Measurements from ENCODE around the gene SMAD3.

The SMAD3 gene

DNA sequence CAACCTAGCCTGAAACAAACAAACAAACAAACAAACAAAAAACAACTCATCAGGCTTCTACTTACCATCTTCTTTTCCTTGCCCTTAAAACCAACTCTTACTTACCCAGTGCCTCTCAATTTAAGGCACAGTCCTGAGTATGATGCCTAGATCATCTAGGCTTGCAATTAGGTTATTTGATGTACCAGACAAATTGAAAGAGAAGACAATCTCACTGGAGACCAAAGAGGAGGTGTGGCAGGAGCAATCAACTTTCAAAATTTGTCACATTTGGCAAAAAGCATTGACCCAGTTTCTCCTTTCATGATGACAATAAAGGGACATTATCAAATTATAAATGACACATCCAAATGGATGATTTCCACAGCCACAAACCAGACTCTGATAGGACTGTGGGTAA lies 153.0 kb downstream of the SMAD3 start:
- TF ChIP-seq, protein P1, sequence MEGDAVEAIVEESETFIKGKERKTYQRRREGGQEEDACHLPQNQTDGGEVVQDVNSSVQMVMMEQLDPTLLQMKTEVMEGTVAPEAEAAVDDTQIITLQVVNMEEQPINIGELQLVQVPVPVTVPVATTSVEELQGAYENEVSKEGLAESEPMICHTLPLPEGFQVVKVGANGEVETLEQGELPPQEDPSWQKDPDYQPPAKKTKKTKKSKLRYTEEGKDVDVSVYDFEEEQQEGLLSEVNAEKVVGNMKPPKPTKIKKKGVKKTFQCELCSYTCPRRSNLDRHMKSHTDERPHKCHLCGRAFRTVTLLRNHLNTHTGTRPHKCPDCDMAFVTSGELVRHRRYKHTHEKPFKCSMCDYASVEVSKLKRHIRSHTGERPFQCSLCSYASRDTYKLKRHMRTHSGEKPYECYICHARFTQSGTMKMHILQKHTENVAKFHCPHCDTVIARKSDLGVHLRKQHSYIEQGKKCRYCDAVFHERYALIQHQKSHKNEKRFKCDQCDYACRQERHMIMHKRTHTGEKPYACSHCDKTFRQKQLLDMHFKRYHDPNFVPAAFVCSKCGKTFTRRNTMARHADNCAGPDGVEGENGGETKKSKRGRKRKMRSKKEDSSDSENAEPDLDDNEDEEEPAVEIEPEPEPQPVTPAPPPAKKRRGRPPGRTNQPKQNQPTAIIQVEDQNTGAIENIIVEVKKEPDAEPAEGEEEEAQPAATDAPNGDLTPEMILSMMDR (IDR thresholded peaks at IDR 0.05; ENCODE audit: low read depth, low read length, missing control alignments), result no peak
- no peak overlapping the region for H3K4me3 ChIP-seq (ENCODE audit: low read depth, low read length)
- in situ Hi-C loops (cut with HindIII; ENCODE audit: low sequenced_read_pairs), result no loop called here
- no peak for DNase-seq (ENCODE audit: low read depth)

DNA sequence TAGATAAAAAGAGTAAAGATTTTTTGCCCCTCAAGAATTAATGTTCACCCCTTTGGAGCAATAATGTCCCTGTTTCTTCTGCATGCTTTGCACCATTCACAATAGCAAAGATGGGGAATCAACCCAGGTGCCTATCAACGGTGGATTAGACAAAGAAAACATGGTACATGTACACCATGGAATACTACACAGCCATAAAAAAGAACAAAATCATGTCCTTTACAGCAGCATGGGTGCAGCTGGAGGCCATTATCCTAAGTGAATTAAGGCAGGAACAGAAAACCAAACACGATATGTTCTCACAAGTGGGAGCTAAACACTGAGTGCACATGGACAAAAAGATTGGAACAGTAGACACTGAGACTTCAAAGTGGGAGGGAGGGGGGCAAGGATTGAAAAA lies 153.9 kb downstream of the SMAD3 start:
- TF ChIP-seq, protein P1 (IDR thresholded peaks at IDR 0.05; ENCODE audit: low read depth, low read length, missing control alignments), result no peak
- no peak for DNase-seq (ENCODE audit: low read depth)
- no peak overlapping the region for H3K4me3 ChIP-seq (ENCODE audit: low read depth, low read length)
- in situ Hi-C loops (cut with HindIII; ENCODE audit: low sequenced_read_pairs), result no loop called here

DNA sequence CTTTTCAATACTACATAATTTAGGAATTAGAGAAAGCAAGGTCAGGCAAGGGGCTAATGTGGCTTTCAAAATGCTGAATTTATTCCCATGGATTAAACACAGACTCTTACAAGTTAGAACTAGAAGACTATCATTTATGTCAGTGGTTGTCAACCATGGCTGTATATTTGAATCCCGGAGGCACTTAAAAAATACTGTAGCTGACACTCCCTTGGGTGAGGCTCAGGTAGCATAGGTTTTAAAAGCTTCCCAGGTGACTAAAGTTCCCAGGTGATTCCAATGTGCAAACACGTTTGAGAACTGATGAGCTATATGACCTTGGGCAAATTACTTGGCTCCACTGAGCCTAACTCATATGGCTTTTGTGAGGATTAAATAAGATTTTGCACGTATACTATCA lies 159.5 kb downstream of the SMAD3 start:
- in situ Hi-C loops (cut with HindIII; ENCODE audit: low sequenced_read_pairs), result no loop called here
- H3K4me3 ChIP-seq (ENCODE audit: low read depth, low read length), result no peak overlapping the region
- DNase-seq (ENCODE audit: low read depth), result no peak
- TF ChIP-seq, protein P1 (IDR thresholded peaks at IDR 0.05; ENCODE audit: low read depth, low read length, missing control alignments), result no peak

DNA sequence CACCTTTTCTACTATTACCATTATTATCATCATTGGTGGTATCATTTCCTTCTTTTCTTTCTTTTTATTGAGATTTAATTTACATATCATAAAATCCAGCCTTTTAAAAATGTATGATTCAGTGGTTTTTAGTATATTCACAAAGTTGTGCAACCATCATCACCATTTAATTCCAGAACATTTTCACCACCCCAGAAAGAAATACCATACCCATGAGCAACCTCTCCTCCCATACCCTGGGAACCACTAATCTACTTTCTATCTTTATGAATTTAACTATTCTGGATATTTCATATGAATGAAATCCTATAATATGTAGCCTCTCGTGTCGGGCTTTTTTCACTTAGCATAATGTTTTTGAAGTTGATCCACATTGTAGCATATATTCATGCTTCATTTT lies 159.9 kb downstream of the SMAD3 start:
- no peak overlapping the region for H3K4me3 ChIP-seq (ENCODE audit: low read depth, low read length)
- in situ Hi-C loops (cut with HindIII; ENCODE audit: low sequenced_read_pairs), result no loop called here
- TF ChIP-seq, protein P1 (IDR thresholded peaks at IDR 0.05; ENCODE audit: low read depth, low read length, missing control alignments), result no peak
- DNase-seq (ENCODE audit: low read depth), result no peak

DNA sequence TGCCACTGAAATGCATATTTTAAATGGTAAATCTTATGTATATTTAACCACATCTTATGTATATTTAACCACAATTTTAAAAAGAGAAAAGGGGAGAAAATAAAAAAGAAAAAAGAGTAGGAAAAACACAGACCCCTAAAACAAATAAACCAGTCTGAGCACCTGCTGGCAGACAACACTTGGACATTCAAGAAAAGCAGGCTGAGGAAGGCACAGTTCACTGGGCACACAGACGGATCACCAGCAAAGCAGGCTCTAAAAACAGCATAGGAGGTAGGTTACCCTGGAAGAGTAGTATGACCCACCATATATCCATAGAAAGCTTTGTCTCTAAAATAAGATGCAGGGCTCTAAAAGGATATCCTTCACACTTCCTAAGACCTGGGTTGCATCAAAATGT lies 162.0 kb downstream of the SMAD3 start:
- TF ChIP-seq, protein P1 (IDR thresholded peaks at IDR 0.05; ENCODE audit: low read depth, low read length, missing control alignments), result no peak
- in situ Hi-C loops (cut with HindIII; ENCODE audit: low sequenced_read_pairs), result no loop called here
- no peak for DNase-seq (ENCODE audit: low read depth)
- no peak overlapping the region for H3K4me3 ChIP-seq (ENCODE audit: low read depth, low read length)

DNA sequence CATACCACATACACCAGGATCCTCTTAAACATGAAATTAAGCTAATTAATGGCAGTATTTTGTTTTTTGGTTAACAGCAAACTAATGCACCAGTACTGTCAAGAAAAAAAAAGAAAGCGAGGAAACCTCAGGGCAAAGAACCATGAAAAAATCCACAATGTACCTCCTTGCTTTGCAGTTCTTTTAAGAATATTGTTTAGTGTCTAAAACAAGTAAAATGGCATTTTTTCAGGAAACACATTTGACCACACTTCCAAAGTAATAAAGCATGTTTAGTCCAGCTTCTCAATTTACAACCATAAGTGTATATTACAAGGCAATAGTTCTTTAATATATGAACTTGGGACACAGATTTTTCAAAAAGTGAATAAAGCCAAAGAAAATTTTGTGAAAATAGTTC lies 162.4 kb downstream of the SMAD3 start:
- TF ChIP-seq, protein P1 (IDR thresholded peaks at IDR 0.05; ENCODE audit: low read depth, low read length, missing control alignments), result no peak
- in situ Hi-C loops (cut with HindIII; ENCODE audit: low sequenced_read_pairs), result no loop called here

DNA sequence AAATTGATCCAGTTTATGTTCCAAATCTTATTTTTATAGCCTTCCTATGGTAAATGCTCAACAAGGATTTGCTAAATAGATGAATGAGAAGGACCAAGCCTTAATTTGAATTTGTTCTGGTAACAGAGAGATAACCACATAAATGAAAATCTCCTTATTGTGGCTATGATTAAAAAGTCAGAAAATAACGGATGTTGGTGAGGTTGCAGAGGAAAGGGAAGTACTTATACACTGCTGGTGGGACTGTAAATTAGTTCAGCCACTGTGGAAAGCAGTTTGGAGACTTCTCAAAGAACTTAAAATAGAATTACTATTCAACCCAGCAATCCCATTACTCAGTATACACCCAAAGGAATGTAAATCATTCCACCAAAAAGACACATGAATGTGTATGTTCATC lies 162.9 kb downstream of the SMAD3 start:
- H3K4me3 ChIP-seq (ENCODE audit: low read depth, low read length), result no peak overlapping the region
- DNase-seq (ENCODE audit: low read depth), result no peak
- in situ Hi-C loops (cut with HindIII; ENCODE audit: low sequenced_read_pairs), result no loop called here
- TF ChIP-seq, protein P1 (IDR thresholded peaks at IDR 0.05; ENCODE audit: low read depth, low read length, missing control alignments), result no peak

More for the DNA sequence above, 162.4 kb downstream of the SMAD3 start:
- no peak for DNase-seq (ENCODE audit: low read depth)
- H3K4me3 ChIP-seq (ENCODE audit: low read depth, low read length), result no peak overlapping the region
